ENCODE data around the gene GARIN6.
"Not testable (repeated sequence)": the region's sequence is repeated elsewhere in the genome, so short reads cannot be mapped to it uniquely, and the experiment has no call there.

Gene GARIN6

GRCh38 chr12:99647453-99647852, at the start of gene GARIN6:
GARIN6 (plus strand) TSS chr12:99647753; CDS start chr12:99648175, 422 bp downstream.
- no peaks in the 10 kb centered on the region for H3K27me3 Mint-ChIP-seq
- no peak within 1 kb of the TSS for H3K27ac Mint-ChIP-seq
- H3K36me3 Mint-ChIP-seq (ENCODE audit: low read depth) = no peaks in the 10 kb centered on the region
- H3K4me3 Mint-ChIP-seq = no peak within 1 kb of the TSS
- intact Hi-C loops (cut with micrococcal nuclease) = no loop called here
- H3K4me1 Mint-ChIP-seq (ENCODE audit: low read depth) = no peaks in the 10 kb centered on the region
- H3K9me3 Mint-ChIP-seq = no peaks in the 10 kb centered on the region

GRCh38 chr12:99598785-99599184, 48.8 kb upstream of the GARIN6 start:
- H3K27me3 Mint-ChIP-seq = no peaks in the 10 kb centered on the region
- no peaks in the 10 kb centered on the region for H3K4me1 Mint-ChIP-seq (ENCODE audit: low read depth)
- H3K4me3 Mint-ChIP-seq = no peak overlapping the region
- H3K36me3 Mint-ChIP-seq (ENCODE audit: low read depth) = no peaks in the 10 kb centered on the region
- no peak overlapping the region for H3K27ac Mint-ChIP-seq
- no peaks in the 10 kb centered on the region for H3K9me3 Mint-ChIP-seq
- intact Hi-C loops (cut with micrococcal nuclease) = no loop called here

DNA sequence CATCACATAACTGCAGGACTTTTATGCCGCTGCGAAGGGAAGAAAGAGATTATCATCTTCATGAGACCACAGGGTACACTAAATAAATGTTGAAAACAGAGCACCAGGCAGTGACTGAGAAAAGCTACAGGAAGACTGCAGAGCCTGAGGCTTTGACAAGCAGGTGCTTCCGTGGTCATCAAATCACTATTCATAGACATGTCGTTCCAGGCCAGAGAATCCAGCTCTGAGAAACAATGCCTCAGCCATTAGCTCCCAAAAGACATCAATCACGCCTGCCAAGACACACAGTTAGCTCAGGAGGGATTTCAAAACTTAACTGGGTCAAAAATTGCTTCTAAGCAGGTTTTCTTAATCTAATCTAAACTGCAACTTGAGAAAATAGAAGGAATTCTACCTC, 47.2 kb upstream of the GARIN6 start:
- Mint-ChIP-seq H3K4me3 (no peak overlapping the region), H3K36me3 (ENCODE audit: low read depth) (no peaks in the 10 kb centered on the region), H3K9me3 (no peaks in the 10 kb centered on the region), H3K27me3 (no peaks in the 10 kb centered on the region), H3K4me1 (ENCODE audit: low read depth) (no peaks in the 10 kb centered on the region), H3K27ac (no peak overlapping the region)
- intact Hi-C loops (cut with micrococcal nuclease) = no loop called here

GRCh38 chr12:99609455-99610181, 37.9 kb upstream of the GARIN6 start:
- H3K4me1 Mint-ChIP-seq (ENCODE audit: low read depth) = no peaks in the 10 kb centered on the region
- no peak overlapping the region for H3K27ac Mint-ChIP-seq
- H3K27me3 Mint-ChIP-seq = no peaks in the 10 kb centered on the region
- no peaks in the 10 kb centered on the region for H3K9me3 Mint-ChIP-seq
- no peaks in the 10 kb centered on the region for H3K36me3 Mint-ChIP-seq (ENCODE audit: low read depth)
- intact Hi-C loops (cut with micrococcal nuclease) = no loop called here
- no peak overlapping the region for H3K4me3 Mint-ChIP-seq

GRCh38 chr12:99611117-99611516, 36.4 kb upstream of the GARIN6 start:
- no peak overlapping the region for H3K27ac Mint-ChIP-seq
- intact Hi-C loops (cut with micrococcal nuclease) = no loop called here
- no peaks in the 10 kb centered on the region for H3K27me3 Mint-ChIP-seq
- H3K4me1 Mint-ChIP-seq (ENCODE audit: low read depth) = no peaks in the 10 kb centered on the region
- H3K36me3 Mint-ChIP-seq (ENCODE audit: low read depth) = no peaks in the 10 kb centered on the region
- H3K9me3 Mint-ChIP-seq = no peaks in the 10 kb centered on the region
- no peak overlapping the region for H3K4me3 Mint-ChIP-seq

DNA sequence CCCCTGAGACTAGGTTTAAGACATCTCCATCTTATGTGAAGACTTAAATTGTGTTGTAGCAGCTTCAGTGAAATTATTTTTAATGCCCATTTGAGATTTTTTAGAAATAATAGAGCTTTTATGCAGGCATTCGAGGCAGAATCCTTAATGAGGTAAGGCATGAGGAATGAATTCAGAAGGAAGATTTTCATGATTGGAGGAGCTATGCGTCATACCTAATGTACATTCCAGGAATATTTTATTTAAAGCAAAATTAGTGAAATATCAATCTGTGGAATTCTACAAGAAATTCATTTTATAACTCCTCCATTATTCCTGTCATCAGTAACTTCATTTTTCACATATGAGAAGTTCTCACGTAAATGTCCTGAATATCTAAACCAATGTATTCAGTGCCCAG, 36.0 kb upstream of the GARIN6 start:
- no peak overlapping the region for H3K4me3 Mint-ChIP-seq
- no peak overlapping the region for H3K27ac Mint-ChIP-seq
- intact Hi-C loops (cut with micrococcal nuclease) = no loop called here
- H3K9me3 Mint-ChIP-seq = no peaks in the 10 kb centered on the region
- no peaks in the 10 kb centered on the region for H3K4me1 Mint-ChIP-seq (ENCODE audit: low read depth)
- H3K27me3 Mint-ChIP-seq = no peaks in the 10 kb centered on the region
- no peaks in the 10 kb centered on the region for H3K36me3 Mint-ChIP-seq (ENCODE audit: low read depth)

GRCh38 chr12:99618657-99619056, 28.9 kb upstream of the GARIN6 start:
- H3K36me3 Mint-ChIP-seq (ENCODE audit: low read depth) = no peaks in the 10 kb centered on the region
- H3K9me3 Mint-ChIP-seq = no peaks in the 10 kb centered on the region
- H3K4me3 Mint-ChIP-seq = no peak overlapping the region
- H3K27ac Mint-ChIP-seq = no peak overlapping the region
- H3K27me3 Mint-ChIP-seq = no peaks in the 10 kb centered on the region
- H3K4me1 Mint-ChIP-seq (ENCODE audit: low read depth) = no peaks in the 10 kb centered on the region
- intact Hi-C loops (cut with micrococcal nuclease) = no loop called here

DNA sequence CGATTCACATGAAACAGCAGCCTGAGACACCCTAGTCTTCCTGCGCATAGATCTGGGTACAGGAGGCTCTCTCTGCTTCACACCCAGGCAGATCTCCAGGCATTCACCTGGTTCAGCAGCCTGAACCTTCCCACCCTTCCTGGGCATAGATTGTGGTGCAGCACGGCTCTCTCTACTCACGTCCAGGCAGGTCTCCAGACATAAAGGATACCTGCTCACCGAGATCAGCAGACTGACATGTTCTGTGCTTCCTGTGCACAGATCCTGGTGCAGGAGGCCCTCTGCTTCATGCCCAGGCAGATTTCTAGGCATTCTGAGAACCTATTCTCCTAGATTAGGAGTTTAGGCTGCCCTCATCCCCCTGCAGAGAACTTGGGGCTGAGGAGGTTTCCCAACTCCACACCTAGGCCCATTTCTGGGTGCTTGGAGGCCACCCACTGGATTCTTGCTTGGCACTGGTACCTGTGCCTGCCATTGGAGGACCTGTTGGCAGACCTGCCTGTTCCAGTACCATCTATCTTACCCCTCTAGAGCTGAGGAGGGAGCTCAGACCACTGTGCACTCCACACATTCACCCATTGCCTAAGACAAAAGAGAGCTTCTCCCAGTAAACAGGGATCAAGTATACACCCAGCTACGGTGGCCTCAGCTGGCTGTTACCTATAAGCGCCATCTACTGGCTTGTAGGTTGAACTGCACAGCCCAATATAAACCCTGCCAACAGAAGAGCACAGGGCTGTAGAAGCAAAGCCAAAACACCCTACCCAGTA, 28.0 kb upstream of the GARIN6 start:
- H3K9me3 Mint-ChIP-seq = no peaks in the 10 kb centered on the region
- H3K27ac Mint-ChIP-seq = no peak overlapping the region
- no peaks in the 10 kb centered on the region for H3K36me3 Mint-ChIP-seq (ENCODE audit: low read depth)
- H3K4me3 Mint-ChIP-seq = no peak overlapping the region
- H3K27me3 Mint-ChIP-seq = no peaks in the 10 kb centered on the region
- intact Hi-C loops (cut with micrococcal nuclease) = loop anchor here (1.0 kb wide), 1 partner anchor 576 kb away; no protein-coding TSS in a partner anchor
- no peaks in the 10 kb centered on the region for H3K4me1 Mint-ChIP-seq (ENCODE audit: low read depth)

GRCh38 chr12:99620159-99620479, 27.4 kb upstream of the GARIN6 start:
- Mint-ChIP-seq H3K36me3 (ENCODE audit: low read depth) (no peaks in the 10 kb centered on the region), H3K27me3 (no peaks in the 10 kb centered on the region), H3K27ac (no peak overlapping the region), H3K9me3 (no peaks in the 10 kb centered on the region), H3K4me3 (no peak overlapping the region), H3K4me1 (ENCODE audit: low read depth) (no peaks in the 10 kb centered on the region)
- intact Hi-C loops (cut with micrococcal nuclease) = loop anchor here (1.0 kb wide), 1 partner anchor 577 kb away; no protein-coding TSS in a partner anchor

- H3K27me3 Mint-ChIP-seq; H3K9me3 Mint-ChIP-seq; H3K4me1 Mint-ChIP-seq (ENCODE audit: low read depth); H3K4me3 Mint-ChIP-seq; H3K36me3 Mint-ChIP-seq (ENCODE audit: low read depth); intact Hi-C loops (cut with micrococcal nuclease); H3K27ac Mint-ChIP-seq: not testable (repeated sequence)
Measured at GRCh38 chr12:99624591-99624990, 23.0 kb upstream of the GARIN6 start.

DNA sequence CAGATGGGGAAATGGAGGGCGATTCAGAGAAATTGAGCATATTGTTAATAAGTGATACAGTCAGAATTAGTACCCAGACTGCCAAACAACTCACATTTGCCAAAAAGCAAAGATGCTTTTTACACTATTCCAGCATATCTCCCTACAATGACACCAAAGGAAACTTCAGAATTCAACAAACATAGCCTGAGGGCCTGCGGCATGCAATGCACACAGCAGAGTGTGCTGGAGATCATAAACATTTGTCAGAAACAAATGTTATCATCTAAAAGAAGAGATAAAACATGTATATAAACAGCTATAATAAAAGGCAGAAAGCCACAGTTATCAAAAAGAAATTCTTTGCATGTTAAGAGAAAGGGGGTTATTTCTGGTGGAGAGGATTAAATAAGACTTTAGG, 20.1 kb upstream of the GARIN6 start:
- intact Hi-C loops (cut with micrococcal nuclease) = no loop called here
- H3K27me3 Mint-ChIP-seq = no peaks in the 10 kb centered on the region
- no peak overlapping the region for H3K4me3 Mint-ChIP-seq
- no peak overlapping the region for H3K27ac Mint-ChIP-seq
- no peaks in the 10 kb centered on the region for H3K9me3 Mint-ChIP-seq
- H3K4me1 Mint-ChIP-seq (ENCODE audit: low read depth) = no peaks in the 10 kb centered on the region
- H3K36me3 Mint-ChIP-seq (ENCODE audit: low read depth) = no peaks in the 10 kb centered on the region

DNA sequence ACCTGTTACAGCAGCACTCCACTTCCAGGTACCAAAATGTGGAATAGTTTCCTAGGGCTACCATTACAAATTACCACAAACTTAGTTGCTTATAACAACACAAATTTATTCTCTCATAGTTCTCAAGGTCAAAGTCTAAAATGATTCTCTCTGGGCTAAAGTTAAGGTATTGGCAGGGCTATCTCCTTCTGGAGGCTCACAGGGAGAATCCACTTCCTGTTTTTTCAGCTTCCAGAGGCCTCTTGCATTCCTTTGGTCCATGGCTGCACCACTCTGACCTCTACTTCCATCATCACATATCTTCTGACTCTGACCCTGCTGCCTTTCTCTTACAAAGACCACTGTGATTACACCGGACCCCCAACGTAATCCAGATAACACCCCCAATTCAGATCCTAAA, 2.9 kb upstream of the GARIN6 start:
- Mint-ChIP-seq H3K9me3 (no peaks in the 10 kb centered on the region), H3K27ac (no peak overlapping the region), H3K4me3 (no peak overlapping the region), H3K36me3 (ENCODE audit: low read depth) (no peaks in the 10 kb centered on the region), H3K27me3 (no peaks in the 10 kb centered on the region), H3K4me1 (ENCODE audit: low read depth) (no peaks in the 10 kb centered on the region)
- intact Hi-C loops (cut with micrococcal nuclease) = no loop called here

GRCh38 chr12:99648183-99648582, 630 bp downstream of the GARIN6 start:
- no peaks in the 10 kb centered on the region for H3K27me3 Mint-ChIP-seq
- no peaks in the 10 kb centered on the region for H3K36me3 Mint-ChIP-seq (ENCODE audit: low read depth)
- H3K4me3 Mint-ChIP-seq = no peak overlapping the region
- H3K27ac Mint-ChIP-seq = no peak overlapping the region
- intact Hi-C loops (cut with micrococcal nuclease) = no loop called here
- no peaks in the 10 kb centered on the region for H3K4me1 Mint-ChIP-seq (ENCODE audit: low read depth)
- no peaks in the 10 kb centered on the region for H3K9me3 Mint-ChIP-seq

DNA sequence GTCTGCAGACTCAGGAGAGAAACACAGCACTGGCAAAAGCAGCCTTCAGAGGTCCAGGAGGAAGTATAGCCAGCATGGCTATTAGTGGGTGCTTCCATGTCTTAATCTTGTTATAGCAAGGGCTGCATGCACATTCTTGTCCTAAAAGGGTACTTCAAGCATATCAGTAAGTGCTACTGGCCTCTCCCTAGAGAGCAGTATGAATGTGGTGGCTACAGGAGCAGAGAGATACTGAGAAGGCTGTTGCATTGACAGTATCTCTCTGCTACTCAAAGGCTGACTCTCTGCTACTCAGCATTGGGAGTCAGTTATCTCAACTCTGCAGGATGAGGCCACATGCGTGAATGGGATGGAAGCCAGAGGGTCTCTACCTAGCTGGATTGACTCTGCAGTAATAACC, 2.0 kb downstream of the GARIN6 start:
- H3K4me3 Mint-ChIP-seq = no peak overlapping the region

More for the DNA sequence above, 2.0 kb downstream of the GARIN6 start:
- intact Hi-C loops (cut with micrococcal nuclease) = no loop called here
- no peaks in the 10 kb centered on the region for H3K9me3 Mint-ChIP-seq
- H3K27ac Mint-ChIP-seq = no peak overlapping the region
- no peaks in the 10 kb centered on the region for H3K36me3 Mint-ChIP-seq (ENCODE audit: low read depth)
- no peaks in the 10 kb centered on the region for H3K4me1 Mint-ChIP-seq (ENCODE audit: low read depth)
- H3K27me3 Mint-ChIP-seq = no peaks in the 10 kb centered on the region

Measured in dendritic cell treated with granulocyte-macrophage colony-stimulating factor and Interleukin-4, amounts not matched to agents 40 ng/mL and 50 ng/mL, for 4 days (primary cell).